Stomach (tissue), 9 donors: ENCODE results near the gene OR56B1. TPM values are rescaled to one million over a fixed set of nuclear protein-coding genes. Genes with fewer than 3 reads are reported as not detected.
"Not testable (repeated sequence)": the region's sequence is repeated elsewhere in the genome, so short reads cannot be mapped to it uniquely, and the experiment has no call there.

Experiments used
- DNase-seq, 2 donors: peaks; one replicate each; pipeline versions ENCODE4 v3.0.0 to v3.0.0-alpha.2; 2013 to 2019
- H3K27ac ChIP-seq, 5 donors: fragments of 200-600 bp in 4 of 5; sonication (generic) in 4 of 5; one replicate each; pipeline ENCODE4 v1.5.1; 2013 to 2019; ENCODE audit warnings: mild to moderate bottlenecking in 1 of 5, moderate library complexity in 1 of 5
- H3K27me3 ChIP-seq, 3 donors: fragments of 200-600 bp; sonication (generic); one replicate each; pipeline ENCODE4 v1.5.1; 2017 to 2019; ENCODE audit warnings: mixed run types in 1 of 3
- H3K36me3 ChIP-seq, 4 donors: fragments of 200-600 bp; sonication (generic); 1 replicate in 3 of 4; 2 replicates in 1 of 4; pipeline ENCODE4 v1.5.1; 2016 to 2019
- H3K4me1 ChIP-seq, 4 donors: fragments of 200-600 bp; sonication (generic); one replicate each; pipeline ENCODE4 v1.5.1; 2016 to 2019
- H3K4me3 ChIP-seq, 4 donors: fragments of 200-600 bp; sonication (generic) in 3 of 4; one replicate each; pipeline ENCODE4 v1.5.1; 2016 to 2019; ENCODE audit warnings: mild to moderate bottlenecking in 1 of 4
- H3K9me3 ChIP-seq, 4 donors: fragments of 200-600 bp; sonication (generic); one replicate each; pipeline ENCODE4 v1.5.1; 2016 to 2019
- CTCF ChIP-seq, 7 experiments: fragments of 450-650 bp in 4 of 7; fragments of 200-600 bp in 3 of 7; sonication (generic) in 3 of 7; IDR thresholded peaks; one replicate each; pipeline ENCODE4 v1.5.1; 2016 to 2019; ENCODE audit warnings: antibody characterized with exemption in 7 of 7, control low read depth in 2 of 7, mild to moderate bottlenecking in 1 of 7
- EP300 ChIP-seq: sonication (generic); formaldehyde crosslinking; IDR thresholded peaks from one replicate; pipeline ENCODE4 v1.6.1; 2017; ENCODE audit warnings: antibody characterized with exemption
- POLR2A ChIP-seq, 4 donors: fragments of 450-650 bp; IDR thresholded peaks; one replicate each; pipeline ENCODE4 v1.6.1; 2016; ENCODE audit warnings: antibody characterized with exemption in 4 of 4, control low read depth in 2 of 4, mild to moderate bottlenecking in 1 of 4, moderate library complexity in 1 of 4
- POLR2AphosphoS5 ChIP-seq, 3 donors: sonication (generic); formaldehyde crosslinking; IDR thresholded peaks; one replicate each; pipeline ENCODE4 v1.6.1; 2016; ENCODE audit warnings: antibody characterized with exemption in 3 of 3
- WGBS, 5 donors: extraction: QIAGEN DNeasy Blood & Tissue Kit in 3 of 5; methylation state at CpG; one replicate each; pipeline versions ENCODE4 v1.1.5 to v1.1.7; 2013 to 2018; 5-methylcytosine and 5-hydroxymethylcytosine counted together
- intact Hi-C: fragments of 100-400 bp; cut with DNase I; formaldehyde crosslinking; loops from one replicate; pipeline ENCODE4 v1.15.1; 2023; ENCODE audit warnings: low total_unique reads
- polyA plus RNA-seq, 3 donors: library from polyadenylated mRNA; stranded (reverse); fragments of 200-250 nt; gene quantifications; one replicate each; pipeline ENCODE4 v1.2.3, GENCODE V29; 2013
- total RNA-seq, 5 donors: library from RNA; depleted of rRNA; stranded (reverse); fragments of >200 nt; gene quantifications; one replicate each; pipeline versions ENCODE4 v1.1.0 to v1.2.3, GENCODE V29; 2014 to 2016
- donor health status: healthy with polysubstance abuse.
- donor health status: Bipolar disorder and iron deficiency.
- donor health status: healthy.

The OR56B1 gene
- total and polyA plus RNA-seq, 8 donors: 0.18 TPM; not detected in 7

- Histone ChIP-seq H3K4me3 (no peak overlapping the region), H3K9me3 (no peaks in the 10 kb centered on the region), H3K27me3 (no peaks in the 10 kb centered on the region), H3K36me3 (peaks cover 0 to 76% (median 68%) of the 10 kb centered on the region in 4 donors), H3K27ac (no peak overlapping the region), H3K4me1 (no peaks in the 10 kb centered on the region)
- intact Hi-C loops: no loop called here
- no peak for TF ChIP-seq EP300
- TF ChIP-seq POLR2A (IDR thresholded peaks at IDR 0.05): no peak
- 89 to 97% (median 94%) methylated on average over 4 of the region's 4 CpGs for WGBS, 5 donors
- DNase-seq: no peak
Measured at GRCh38 chr11:5705688-5706087, 30.6 kb upstream of the OR56B1 start.

- intact Hi-C loops: no loop called here
- H3K27me3 ChIP-seq: no peaks in the 10 kb centered on the region
- H3K9me3 ChIP-seq: no peaks in the 10 kb centered on the region
- H3K36me3 ChIP-seq: peaks cover 0 to 29% (median 26%) of the 10 kb centered on the region in 4 donors
- H3K4me1 ChIP-seq: no peaks in the 10 kb centered on the region
- no peak overlapping the region for H3K27ac ChIP-seq
- peak in 1 of 2 donors; percentile 7 for DNase-seq
- WGBS, 5 donors: 43 to 84% (median 48%) methylated on average over 1 of the region's 1 CpG
- TF ChIP-seq EP300 (no peak), CTCF (IDR thresholded peaks at IDR 0.05) (peak in 4 of 7 experiments; percentile 14 to 40 (median 36))
- no peak overlapping the region for H3K4me3 ChIP-seq
Measured at GRCh38 chr11:5712507-5712906, 23.7 kb upstream of the OR56B1 start.

DNA sequence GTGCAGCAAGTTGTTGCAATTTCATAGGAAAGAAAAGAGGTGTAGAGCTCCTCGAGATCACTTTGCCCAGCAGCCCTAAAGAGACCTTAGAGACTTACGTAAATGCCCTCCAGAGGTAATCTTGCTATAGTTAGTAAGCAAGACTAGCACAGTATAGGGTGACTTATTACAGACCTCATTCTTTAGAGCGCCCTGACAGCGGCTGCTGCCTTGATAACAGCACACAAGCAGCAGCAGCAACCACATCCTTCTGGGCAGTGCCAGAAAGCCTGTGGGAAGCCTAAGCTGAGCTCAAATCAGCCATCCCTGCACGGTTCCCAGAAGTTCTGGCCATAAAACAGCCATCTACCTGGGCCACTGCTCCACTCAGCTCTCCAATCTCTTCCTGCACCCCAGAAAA, 22.6 kb upstream of the OR56B1 start:
- intact Hi-C loops: no loop called here
- DNase-seq: no peak
- Histone ChIP-seq H3K27me3 (no peaks in the 10 kb centered on the region), H3K4me3 (no peak overlapping the region), H3K27ac (no peak overlapping the region), H3K9me3 (no peaks in the 10 kb centered on the region), H3K36me3 (peaks cover 0 to 17% (median 15%) of the 10 kb centered on the region in 4 donors), H3K4me1 (no peaks in the 10 kb centered on the region)
- 60 to 70% (median 67%) methylated on average over 5 of the region's 5 CpGs for WGBS, 5 donors
- no peak for TF ChIP-seq EP300
- TF ChIP-seq CTCF (IDR thresholded peaks at IDR 0.05): no peak
- TF ChIP-seq POLR2AphosphoS5 (IDR thresholded peaks at IDR 0.05): no peak
- no peak for TF ChIP-seq POLR2A (IDR thresholded peaks at IDR 0.05)

DNA sequence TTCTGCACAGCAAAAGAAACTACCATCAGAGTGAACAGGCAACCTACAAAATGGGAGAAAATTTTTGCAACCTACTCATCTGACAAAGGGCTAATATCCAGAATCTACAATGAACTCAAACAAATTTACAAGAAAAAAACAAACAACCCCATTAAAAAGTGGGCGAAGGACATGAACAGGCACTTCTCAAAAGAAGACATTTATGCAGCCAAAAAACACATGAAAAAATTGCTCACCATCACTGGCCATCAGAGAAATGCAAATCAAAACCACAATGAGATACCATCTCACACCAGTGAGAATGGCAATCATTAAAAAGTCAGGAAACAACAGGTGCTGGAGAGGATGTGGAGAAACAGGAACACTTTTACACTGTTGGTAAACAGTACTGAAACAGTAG, 19.7 kb upstream of the OR56B1 start:
- DNase-seq, intact Hi-C loops, H3K36me3 ChIP-seq, H3K9me3 ChIP-seq, H3K4me1 ChIP-seq, H3K27ac ChIP-seq, H3K27me3 ChIP-seq, H3K4me3 ChIP-seq: not testable (repeated sequence)
- 30 to 100% (median 92%) methylated on average over 1 of the region's 1 CpG for WGBS, 5 donors

GRCh38 chr11:5719703-5720495, 16.3 kb upstream of the OR56B1 start:
- 82 to 96% (median 93%) methylated on average over 3 of the region's 3 CpGs for WGBS, 5 donors
- H3K36me3 ChIP-seq: no peaks in the 10 kb centered on the region
- intact Hi-C loops: no loop called here
- H3K4me3 ChIP-seq: no peak overlapping the region
- DNase-seq: no peak
- no peak overlapping the region for H3K27ac ChIP-seq
- H3K27me3 ChIP-seq: no peaks in the 10 kb centered on the region
- H3K4me1 ChIP-seq: no peaks in the 10 kb centered on the region
- H3K9me3 ChIP-seq: no peaks in the 10 kb centered on the region
- TF ChIP-seq POLR2AphosphoS5 (IDR thresholded peaks at IDR 0.05) (no peak), EP300 (no peak), CTCF (IDR thresholded peaks at IDR 0.05) (no peak), POLR2A (IDR thresholded peaks at IDR 0.05) (no peak)
